Islet precursor cell (in vitro differentiated cells): Measurements from ENCODE around the gene SLC9B2.

Source experiments
- DNase-seq: peaks from one replicate; pipeline ENCODE4 v3.0.0-alpha.2; 2018

Gene SLC9B2

GRCh38 chr4:103075435-103075893, 1.1 kb downstream of the SLC9B2 start:
- DNase-seq: no peak

- DNase-seq: no peak
Measured at GRCh38 chr4:103074744-103075434, 1.7 kb downstream of the SLC9B2 start.

GRCh38 chr4:103073792-103074438, 2.6 kb downstream of the SLC9B2 start:
- no peak for DNase-seq

- DNase-seq: no peak
Measured at GRCh38 chr4:103067841-103068547, 8.6 kb downstream of the SLC9B2 start.

DNA sequence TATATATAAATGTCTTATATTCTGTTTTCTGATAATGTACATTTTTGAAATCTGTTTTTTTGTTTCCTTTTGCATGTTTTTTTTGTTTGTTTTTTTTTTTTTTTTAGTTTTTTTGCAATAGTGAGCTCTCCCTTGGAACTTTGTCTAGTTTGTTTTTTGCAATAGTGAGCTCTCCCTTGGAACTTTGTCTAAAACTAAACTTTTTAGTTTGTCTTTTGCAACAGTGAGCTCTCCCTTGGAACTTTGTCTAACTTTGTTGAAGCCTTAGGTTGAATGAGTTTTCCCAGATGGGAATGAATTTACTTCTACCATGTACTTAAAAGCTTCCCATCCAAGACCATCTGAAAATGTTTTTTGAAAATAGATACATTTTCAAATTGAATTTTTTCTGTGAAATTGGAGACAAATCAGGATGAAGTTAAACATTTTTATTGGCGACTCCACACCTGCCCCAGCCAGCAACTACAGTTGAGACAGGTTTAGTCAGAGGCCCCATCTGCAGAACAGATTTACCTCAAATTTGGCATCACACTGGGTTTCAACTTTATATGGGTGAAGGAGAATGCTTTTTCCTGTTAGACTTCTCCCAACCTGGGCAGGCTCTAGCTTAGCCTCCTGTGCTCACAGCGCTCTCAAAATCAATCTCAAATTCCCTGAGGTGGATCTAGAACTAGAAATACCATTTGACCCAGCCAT, 16.0 kb downstream of the SLC9B2 start:
- no peak for DNase-seq

DNA sequence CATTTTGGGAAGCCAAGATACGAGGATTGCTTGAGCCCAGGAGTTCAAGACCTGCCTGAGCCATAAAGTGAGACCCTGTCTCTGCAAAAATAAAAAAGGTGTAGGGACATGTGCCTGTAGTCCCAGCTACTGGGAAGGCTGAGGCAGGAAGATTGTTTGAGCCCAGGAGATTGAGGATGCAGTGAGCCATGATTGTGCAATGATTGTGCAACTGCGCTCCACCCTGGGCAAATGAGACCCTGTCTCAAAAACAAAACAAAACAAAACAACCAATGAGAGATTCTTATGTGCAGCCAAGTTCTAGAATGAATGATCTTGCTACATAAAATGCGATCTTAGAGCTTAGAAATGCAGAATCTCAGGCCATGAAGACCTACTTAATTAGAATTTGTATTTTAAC, 22.5 kb downstream of the SLC9B2 start:
- no peak for DNase-seq

DNA sequence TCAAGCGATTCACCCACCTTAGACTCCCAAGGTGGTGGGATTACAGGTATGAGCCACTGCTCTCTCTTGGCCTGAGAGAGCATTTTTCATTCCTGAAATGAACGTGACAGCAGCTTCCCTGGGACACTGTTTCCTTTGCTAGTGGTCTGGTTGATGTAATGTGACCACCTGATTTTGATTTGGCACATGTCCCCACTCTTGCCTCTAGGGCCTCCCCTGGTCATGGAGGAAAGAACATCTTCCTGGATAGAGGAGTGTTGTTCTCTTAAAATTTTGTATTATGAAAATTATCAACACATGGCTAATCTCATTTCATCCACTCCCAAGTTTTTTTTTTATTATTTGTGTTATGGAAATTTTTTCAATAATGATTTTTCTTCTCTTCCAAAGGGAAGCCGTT, 23.8 kb downstream of the SLC9B2 start:
- DNase-seq: no peak

- no peak for DNase-seq
Measured at GRCh38 chr4:103052145-103052544, 24.4 kb downstream of the SLC9B2 start.

- DNase-seq: no peak
Measured at GRCh38 chr4:103050736-103051436, 25.7 kb downstream of the SLC9B2 start.

DNA sequence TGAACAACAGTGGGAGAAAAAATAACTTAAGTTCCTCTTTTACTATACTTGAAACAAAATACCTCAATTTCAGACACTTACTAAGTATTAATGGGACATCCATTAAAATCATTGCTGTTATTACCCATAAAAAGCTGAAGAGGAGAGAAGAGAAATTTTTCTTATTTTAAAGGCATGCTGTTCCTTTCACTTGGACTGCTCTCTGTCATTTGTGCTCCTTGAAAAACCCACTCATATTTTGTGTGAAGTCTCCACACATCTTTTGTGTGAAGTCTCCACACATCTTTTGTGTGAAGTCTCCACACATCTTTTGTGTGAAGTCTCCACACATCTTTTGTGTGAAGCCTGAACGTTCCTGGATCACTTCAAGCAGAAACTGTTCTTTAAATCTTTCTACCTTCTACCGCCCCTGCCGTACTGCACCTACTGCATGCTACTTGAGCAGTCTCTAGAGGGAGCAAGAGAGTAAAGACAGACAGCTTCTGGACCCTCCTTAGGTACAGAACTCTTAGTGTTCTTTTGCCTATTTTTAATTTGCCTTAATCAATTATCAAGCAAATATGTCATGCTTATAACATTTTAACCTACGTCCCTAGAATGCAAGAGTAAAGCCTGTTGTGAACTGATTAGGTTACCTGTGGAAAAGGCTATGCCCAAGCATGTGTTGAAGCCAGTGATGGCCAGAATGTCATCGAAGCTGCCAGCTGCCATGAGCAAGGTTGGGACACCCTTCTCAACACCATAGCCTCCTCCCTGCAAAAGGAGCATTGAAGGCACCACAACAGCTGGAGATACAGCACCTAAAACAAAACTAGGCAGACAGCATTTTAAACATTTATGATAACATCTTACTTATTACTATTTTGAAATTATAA, 29.9 kb downstream of the SLC9B2 start:
- peak; percentile 64 for DNase-seq

DNA sequence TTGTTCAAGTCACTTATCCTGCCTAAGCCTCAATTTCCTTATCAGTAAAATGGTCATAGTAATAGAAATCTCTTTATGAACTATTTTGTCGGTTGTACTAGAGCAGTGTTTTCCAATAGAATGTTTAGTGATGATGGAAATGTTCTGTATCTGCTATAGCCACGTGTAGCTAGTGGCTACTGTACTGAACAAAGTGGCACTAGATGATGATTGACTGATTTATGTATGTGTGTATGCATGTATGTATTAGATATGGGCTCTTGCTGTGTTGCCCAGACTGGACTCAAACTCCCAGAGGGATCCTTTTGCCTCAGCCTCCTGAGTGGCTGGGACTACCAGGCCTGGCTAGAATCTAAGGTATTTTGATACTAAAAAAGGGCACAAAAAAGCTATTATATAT, 32.4 kb downstream of the SLC9B2 start:
- DNase-seq: no peak

DNA sequence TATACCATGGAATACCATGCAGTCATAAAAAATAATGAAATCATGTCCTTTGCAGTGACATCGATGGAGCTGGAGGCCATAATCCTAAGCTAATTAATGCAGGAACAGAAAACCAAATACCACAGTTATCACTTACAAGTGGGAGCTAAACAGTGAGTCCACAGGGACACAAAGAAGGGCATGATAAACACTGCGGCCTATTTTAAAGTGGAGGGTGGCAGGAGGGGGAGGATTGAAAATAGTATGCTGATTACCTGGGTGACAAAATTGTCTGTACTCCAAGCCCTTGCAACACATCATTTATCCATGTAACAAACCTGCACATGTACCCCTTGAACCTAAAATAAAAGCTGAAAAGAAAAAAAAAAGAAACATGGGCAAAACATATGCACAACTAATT, 40.4 kb downstream of the SLC9B2 start:
- DNase-seq: no peak

- peak; percentile 81 for DNase-seq
Measured at GRCh38 chr4:103032574-103032973, 44.0 kb downstream of the SLC9B2 start.

- no peak for DNase-seq
Measured at GRCh38 chr4:103030791-103031190, 45.8 kb downstream of the SLC9B2 start.

DNA sequence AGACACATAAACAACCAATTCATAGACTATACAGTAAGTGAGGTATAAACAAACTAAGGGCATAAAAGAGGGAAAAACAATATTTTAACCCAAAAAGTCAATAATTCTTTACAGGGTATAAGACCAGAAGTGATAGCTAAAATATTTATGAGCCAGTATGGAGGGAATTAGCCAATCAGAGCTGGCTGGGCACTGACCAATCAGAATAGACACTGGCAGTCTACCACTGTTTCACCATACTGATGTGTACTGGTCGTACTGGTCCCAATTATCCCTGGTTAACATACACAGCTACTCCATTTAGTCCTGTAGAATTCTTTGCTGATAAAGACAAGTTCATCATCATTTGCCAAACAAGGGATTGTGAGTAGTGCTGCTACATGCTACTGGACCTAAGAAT, 47.3 kb downstream of the SLC9B2 start:
- DNase-seq: no peak

GRCh38 chr4:103026868-103027267, 49.7 kb downstream of the SLC9B2 start:
- DNase-seq: no peak

GRCh38 chr4:103024996-103025395, 51.6 kb downstream of the SLC9B2 start:
- no peak for DNase-seq

DNA sequence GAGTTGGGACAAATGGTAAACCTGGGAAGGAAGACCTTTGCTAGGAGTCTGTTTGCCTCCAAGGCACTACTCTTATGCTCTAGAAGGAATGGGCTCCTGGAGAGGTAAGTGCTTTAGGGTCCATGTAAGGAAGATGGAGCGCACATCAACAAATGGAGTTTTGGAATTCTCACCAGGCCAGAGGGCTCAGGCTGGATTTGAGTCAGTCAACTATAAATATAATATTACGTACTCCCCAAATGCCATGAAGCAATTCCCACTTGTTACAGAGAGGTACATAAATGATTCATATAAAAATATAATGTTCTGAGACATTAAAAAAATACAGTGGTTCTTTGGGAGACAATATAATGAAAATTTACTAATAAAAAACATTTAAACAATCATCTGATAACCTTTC, 55.4 kb downstream of the SLC9B2 start:
- DNase-seq: no peak

DNA sequence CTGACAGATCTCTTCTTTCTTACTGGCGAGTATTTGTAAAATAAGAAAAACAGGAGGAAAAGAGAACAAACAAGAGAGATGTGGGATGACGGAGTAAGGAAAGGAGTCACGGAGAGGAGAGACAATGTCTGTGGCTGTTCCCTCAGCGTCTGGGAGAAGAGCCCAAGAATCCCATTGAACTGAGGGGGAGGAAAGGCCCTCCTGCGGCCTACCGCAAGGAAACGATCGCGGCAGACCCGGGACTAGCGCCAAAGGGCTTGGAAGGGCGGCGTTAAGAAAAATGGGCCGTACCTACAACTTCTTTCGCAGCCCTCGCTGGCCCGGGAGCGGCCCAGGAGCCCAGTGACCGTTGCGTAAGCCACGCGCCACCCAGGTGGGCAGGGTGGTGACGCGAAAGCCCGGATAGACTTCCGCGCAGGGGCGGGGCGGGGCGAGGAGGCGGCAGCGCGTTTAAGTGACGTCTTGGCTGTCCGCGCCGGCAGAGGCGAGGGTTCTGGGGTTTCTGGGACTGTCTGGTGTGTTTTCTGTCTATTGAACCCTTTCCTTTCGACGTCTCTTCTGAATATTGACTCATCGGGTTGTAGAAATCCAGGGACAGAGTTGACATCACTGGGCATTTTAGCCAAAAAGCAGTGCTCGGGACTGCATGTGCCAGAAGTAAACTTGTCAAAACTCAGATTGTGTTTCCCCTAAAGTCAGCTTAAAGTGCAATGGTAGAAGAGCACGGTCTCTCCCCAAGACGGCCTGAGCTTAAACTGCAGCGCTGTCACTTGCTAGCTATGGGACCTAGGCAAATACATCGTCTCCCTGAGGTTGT, 57.0 kb downstream of the SLC9B2 start, which contains the start of gene SLC9B1:
Gene SLC9B1 (minus strand): TSS at position 398 of the 817 bp plus-strand sequence. CDS start 27,994 bp downstream, outside the sequence.
- no peak for DNase-seq
